Right lobe of liver (tissue), 4 donors: ENCODE results near the gene ASPSCR1.

Experiments used
- CTCF ChIP-seq, 4 donors: fragments of 200-600 bp in 3 of 4; fragments of 450-650 bp in 1 of 4; IDR thresholded peaks; one replicate each; pipeline versions ENCODE4 v1.5.1 to v1.8.0; 2016 to 2022; ENCODE audit warnings: antibody characterized with exemption in 4 of 4, mild to moderate bottlenecking in 2 of 4
- POLR2A ChIP-seq: fragments of 450-650 bp; IDR thresholded peaks from one replicate; pipeline ENCODE4 v1.6.1; 2017; ENCODE audit warnings: antibody characterized with exemption, mild to moderate bottlenecking
- donor health status: DM: no; HTN: no; CAD: no.
- donor health status: DM: no; HTN: no; CAD: no.
- donor health status: DM: no; HTN: yes; CAD: no.

DNA sequence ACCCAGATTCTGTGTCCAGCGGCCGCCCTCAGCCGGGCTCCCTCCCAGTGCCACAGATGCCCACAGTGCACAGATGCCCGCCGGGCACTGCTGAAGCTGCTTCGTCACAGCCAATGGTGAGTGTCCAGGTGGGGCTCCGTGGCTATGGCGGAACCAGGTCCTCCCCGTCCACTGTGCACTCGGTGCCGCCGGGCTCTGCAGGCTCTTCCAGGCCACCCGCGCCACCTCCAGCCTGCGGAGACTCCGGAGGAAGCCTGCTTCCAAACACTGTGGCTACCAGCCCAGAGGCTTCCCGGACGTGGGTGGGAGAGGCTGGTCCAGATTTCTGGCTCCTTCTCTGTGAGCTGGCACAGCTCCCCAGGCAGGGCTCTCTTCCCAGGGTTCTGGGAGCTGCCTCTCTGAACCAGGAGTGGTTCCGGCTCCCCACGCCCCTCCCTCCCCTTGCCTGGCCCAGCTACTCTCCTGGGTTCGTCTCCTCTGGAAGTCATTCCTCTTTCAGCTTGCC is 37.5 kb upstream of the ASPSCR1 start:
- TF ChIP-seq POLR2A (no peak), CTCF (IDR thresholded peaks at IDR 0.05) (no peak)
